Epithelial cell of prostate (primary cell): Measurements from ENCODE around the gene CYFIP2.
"Not testable (repeated sequence)": the region's sequence is repeated elsewhere in the genome, so short reads cannot be mapped to it uniquely, and the experiment has no call there.

ENCODE experiments used
- DNase-seq: peaks from one replicate; pipeline ENCODE4 v3.0.0-alpha.2; 2011; ENCODE audit warnings: low read depth, low spot score
- H3K27ac ChIP-seq: fragments of 450-650 bp; 2 replicates; pipeline ENCODE4 v1.5.1; 2017; ENCODE audit warnings: mild to moderate bottlenecking

The CYFIP2 gene

DNA sequence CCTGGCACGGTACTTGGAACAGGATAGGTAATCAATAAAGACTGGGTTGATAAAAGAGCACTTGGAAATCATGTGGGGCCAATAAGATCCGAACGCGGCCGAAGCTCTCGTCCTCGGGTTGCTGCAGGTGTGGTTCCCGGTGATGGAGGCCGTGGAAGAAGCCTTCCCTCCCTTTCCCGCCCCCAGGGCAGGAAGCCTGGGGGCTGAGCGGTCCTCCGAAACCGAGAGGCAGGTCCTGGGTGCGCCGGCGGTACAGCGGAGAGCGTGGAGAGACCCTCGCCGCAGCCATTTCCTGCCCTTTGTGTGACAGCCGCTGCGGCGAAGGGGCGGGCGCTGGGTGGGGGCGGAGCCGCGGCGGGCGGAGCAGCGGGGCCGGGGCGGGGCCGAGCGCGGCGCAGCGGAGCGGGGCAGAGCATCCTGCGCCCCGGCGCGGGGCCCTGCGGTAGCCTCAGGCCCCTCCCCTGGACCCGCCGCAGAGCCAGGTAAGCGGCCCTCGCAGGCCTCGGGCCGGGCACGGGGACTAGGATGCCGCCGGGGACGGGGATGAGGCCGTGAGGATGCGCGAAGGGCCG, at the start of gene CYFIP2:
TSS of gene CYFIP2 (plus strand) at position 410 of the 572 bp plus-strand sequence. CDS start 19,239 bp downstream, outside the sequence.
- DNase-seq = no peak

GRCh38 chr5:157216391-157217142, 49.4 kb upstream of the CYFIP2 start:
- DNase-seq = no peak
- no peak overlapping the region for H3K27ac ChIP-seq

More for the DNA sequence above, at the start of gene CYFIP2:
- no peak within 1 kb of the TSS for H3K27ac ChIP-seq

DNA sequence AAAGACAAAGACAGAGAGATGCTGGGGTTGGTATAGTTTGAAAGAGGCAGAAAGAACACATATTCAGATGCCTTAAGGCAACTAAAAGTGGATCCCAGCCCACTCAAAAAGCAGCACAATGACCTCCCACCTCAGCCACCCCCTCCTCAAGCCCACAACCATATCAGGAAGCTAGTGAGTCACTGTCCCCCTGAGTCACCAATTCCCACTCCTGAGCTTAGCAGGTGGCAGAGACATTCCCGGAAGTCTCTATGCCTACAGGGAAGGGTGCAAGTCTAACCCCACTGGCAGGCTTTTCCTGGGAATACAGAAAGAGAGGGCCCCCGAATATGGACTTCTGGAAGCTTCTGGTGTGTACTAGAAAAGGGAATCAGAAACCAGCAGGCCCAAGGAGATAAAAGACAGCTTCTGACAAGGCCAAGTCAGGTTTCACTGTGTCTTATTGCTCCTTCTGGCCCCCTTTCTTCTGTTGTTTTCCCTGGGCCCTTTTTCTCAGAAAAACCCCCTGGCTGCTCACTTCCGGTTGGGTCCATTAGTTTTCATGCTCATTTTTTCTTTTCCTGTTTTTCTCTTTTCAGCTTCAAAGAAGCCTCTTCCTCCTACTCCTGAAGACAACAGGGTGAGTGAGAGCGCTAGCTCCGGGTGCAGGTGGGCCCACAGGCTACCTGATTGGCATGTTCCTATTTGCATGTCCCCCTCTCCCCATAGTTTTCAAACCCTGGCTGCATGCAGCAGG, 48.5 kb upstream of the CYFIP2 start:
- DNase-seq = no peak
- no peak overlapping the region for H3K27ac ChIP-seq

- DNase-seq = no peak
- no peak overlapping the region for H3K27ac ChIP-seq
Observed at GRCh38 chr5:157219491-157220271, 46.2 kb upstream of the CYFIP2 start.

- H3K27ac ChIP-seq = no peak overlapping the region
- no peak for DNase-seq
Observed at GRCh38 chr5:157221959-157222358, 44.0 kb upstream of the CYFIP2 start.

- DNase-seq = no peak
- no peak overlapping the region for H3K27ac ChIP-seq
Observed at GRCh38 chr5:157222506-157223230, 43.3 kb upstream of the CYFIP2 start.

DNA sequence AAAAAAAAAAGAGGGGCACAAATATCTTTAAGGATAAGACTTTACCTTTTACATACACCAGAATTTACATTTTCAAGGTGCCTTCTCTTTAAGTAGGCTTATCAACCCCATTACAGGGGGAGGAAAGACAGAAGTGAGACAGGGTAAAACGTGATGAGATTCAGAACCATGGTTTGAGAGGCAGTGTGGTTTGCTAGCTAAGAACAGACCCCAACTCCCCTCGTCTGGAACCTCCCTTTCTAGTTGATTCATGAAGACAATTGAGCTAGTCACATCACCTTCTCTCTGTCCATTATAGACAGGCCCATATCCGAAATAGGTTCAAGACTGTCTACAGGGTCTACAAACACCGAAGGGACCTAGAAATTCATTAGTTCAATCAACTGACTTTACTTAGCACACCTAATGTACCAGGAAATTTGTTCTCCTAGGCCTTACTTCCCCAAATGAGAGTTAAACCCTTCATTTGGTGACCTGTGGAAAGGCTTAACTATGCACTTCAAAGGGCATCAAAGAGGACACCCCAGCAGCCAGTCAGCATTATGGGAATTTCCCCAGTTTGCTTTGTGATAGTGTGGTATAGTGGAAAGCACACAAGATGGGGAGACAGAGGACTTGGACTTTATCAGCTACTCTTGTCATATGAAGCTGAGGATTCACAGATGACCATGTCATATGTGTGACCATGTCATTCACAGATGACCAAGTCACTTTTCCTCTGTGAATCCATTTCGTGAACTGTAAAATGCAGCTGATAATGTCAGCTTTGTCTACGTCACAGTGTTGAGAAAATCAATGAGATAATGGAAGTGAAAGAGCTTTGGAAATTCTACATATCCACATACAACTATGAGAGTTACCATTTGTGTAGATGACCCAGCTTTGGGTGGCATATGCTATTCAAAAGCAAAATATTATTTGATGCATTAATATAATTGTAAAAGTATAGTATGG, 40.2 kb upstream of the CYFIP2 start:
- H3K27ac ChIP-seq = no peak overlapping the region
- no peak for DNase-seq

DNA sequence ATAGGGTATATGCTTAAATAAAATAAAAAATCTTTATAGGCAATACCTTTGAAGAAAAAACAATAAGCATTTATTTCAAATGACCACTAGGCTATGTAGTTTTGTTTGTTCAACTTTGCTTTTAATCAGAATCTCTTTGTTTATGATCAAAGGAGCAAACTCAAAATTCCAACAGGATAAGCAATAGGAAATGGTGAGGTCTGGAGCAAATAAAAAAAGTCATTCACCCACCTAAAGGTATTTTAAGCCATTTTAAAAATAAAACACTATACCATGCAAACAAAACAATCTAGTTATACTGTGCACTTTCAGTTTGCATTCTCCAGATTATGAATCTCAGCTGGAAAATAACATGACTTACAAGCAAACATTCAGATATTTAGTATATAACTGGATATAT, 35.3 kb upstream of the CYFIP2 start:
- no peak for DNase-seq
- H3K27ac ChIP-seq = no peak overlapping the region

DNA sequence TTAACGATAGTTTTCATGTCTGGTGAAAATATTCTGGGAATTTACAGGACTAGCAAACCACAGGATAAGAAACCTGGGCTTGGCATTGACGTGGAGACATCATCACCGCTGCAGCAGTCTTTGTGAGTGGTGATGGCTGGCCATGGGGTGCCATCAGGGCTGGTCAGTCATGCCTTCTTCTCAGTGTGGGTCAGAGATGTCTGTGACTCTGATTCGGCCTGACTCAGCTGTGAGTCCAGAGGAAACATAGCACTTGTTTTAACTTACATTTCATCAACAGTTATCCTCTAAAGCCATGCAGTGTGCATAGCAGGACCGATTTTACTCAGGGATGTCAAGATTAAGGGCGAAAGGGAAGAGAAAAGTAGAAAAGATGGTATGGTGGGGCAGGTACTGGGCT, 33.2 kb upstream of the CYFIP2 start:
- DNase-seq = no peak
- H3K27ac ChIP-seq = peak overlapping the region; percentile 14

- DNase-seq = no peak
- H3K27ac ChIP-seq = no peak overlapping the region
Observed at GRCh38 chr5:157233515-157233914, 32.4 kb upstream of the CYFIP2 start.

- H3K27ac ChIP-seq = no peak overlapping the region
- no peak for DNase-seq
Observed at GRCh38 chr5:157236423-157236822, 29.5 kb upstream of the CYFIP2 start.

- DNase-seq = no peak
- no peak overlapping the region for H3K27ac ChIP-seq
Observed at GRCh38 chr5:157241483-157241882, 24.4 kb upstream of the CYFIP2 start.

- not testable (repeated sequence) for H3K27ac ChIP-seq, DNase-seq
Observed at GRCh38 chr5:157244704-157245103, 21.2 kb upstream of the CYFIP2 start.

GRCh38 chr5:157245476-157245875, 20.4 kb upstream of the CYFIP2 start:
- H3K27ac ChIP-seq = no peak overlapping the region
- no peak for DNase-seq

GRCh38 chr5:157245886-157246285, 20.0 kb upstream of the CYFIP2 start:
- H3K27ac ChIP-seq = no peak overlapping the region
- no peak for DNase-seq

DNA sequence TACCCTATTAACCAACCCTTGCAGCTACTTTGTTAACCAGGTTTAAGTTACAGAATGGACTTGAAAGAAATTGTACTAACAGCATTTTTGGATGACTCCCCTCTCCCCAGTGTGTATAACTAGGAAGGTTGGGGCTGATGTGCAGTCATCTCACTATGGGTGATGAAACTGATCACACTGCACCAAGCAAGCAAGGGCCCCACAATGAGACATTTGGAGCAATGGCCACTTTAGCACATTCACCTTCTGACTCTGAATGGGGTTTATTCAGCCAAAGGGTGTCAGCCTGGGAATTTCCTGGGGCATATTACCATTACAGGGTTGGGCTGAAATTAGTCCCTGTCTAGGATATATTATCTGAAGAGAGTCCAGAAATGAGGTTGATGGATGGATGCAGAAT, 18.7 kb upstream of the CYFIP2 start:
- DNase-seq = no peak
- no peak overlapping the region for H3K27ac ChIP-seq

DNA sequence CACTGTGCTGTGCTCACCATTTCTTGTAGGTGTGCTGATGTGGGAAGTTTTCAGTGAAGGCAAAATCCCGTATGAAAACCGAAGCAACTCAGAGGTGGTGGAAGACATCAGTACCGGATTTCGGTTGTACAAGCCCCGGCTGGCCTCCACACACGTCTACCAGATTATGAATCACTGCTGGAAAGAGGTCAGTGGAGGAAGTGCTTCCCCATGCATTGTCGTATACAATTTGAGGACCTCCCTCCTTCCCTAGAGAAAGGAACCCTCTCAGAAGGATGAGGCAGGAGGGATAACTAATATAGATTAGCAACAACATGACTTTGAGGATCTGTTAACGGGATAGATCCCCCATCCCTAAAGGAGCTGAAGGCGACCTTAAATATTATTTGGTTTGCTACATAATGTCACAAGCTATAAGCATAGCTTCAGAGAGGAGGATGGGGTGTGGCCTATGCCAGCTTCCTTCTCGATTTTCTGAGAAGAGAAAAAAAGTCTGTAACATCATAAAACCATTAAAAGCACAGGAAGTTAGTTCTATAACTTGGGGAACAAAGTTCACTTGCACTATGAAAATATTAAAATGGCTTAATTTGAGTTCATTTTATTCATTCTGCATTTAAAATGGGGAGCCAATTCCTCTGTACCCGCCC, 17.0 kb upstream of the CYFIP2 start:
- no peak overlapping the region for H3K27ac ChIP-seq

GRCh38 chr5:157252711-157253465, 13.0 kb upstream of the CYFIP2 start:
- no peak overlapping the region for H3K27ac ChIP-seq
- no peak for DNase-seq

More for the DNA sequence above, 17.0 kb upstream of the CYFIP2 start:
- no peak for DNase-seq
